AML-193 (cell line): ENCODE data around the gene CFAP119.
A peak's percentile ranks its signal among the peaks of the same experiment; 100 is the strongest.
"Not testable (repeated sequence)": the region's sequence is repeated elsewhere in the genome, so short reads cannot be mapped to it uniquely, and the experiment has no call there.

ENCODE experiments used
- DNase-seq, 2 experiments: peaks; one replicate each; lab custom pipeline; 2025; lab: John Stamatoyannopoulos, UW

The CFAP119 gene

DNA sequence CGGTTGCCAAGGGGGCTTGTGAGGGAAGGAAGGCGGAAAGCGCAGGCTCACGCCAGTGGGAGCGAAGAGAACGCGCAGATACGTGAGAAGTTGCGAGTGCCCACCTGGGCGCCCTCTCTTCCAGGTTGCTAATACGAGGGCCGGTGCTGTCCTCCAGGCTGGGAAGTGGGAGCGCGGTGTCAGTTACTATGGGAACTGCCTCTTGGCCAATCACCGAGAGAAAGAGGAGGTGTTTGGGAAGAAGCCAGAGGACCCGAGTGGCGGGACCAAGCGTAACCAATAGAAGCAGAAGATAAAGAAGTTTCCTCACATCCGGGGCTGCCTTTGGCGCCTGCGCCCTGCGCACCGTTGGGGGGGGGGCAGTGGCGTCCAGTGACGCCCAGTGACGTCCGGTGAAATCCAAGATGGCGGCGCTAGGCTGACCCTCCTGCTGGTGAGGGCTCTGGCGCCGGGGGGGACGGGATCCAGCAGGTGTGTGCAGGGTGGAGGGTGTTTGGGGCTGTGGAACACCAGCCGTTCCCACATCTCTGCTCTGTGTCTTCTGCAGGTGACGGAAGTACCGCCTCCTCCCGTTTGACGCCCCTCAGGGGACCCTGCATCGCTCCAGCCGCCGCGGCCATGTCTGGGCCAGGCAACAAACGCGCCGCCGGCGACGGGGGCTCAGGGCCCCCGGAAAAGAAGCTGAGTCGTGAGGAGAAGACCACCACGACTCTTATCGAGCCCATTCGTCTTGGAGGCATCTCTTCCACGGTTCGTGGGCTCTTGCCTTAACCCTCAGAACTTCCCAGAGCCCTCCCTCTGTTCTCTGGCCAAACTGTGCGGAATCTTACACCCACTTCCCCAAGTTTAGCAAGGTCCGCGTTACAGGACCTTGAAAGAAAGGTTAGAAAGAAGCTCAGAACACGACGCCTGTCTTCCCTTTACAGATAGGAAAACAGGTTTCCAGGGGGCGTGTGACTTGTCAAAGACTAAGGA lies at the start of gene CFAP119, which contains the start of gene RNF40:
Gene CFAP119 (minus strand): TSS at position 135 of the 975 bp plus-strand sequence. CDS start 314 bp downstream, outside the sequence.
Gene RNF40 (plus strand): TSS at position 395 of the 975 bp plus-strand sequence. CDS start 224 bp downstream, at position 619.
- peak; percentile 96 to 97 for DNase-seq

DNA sequence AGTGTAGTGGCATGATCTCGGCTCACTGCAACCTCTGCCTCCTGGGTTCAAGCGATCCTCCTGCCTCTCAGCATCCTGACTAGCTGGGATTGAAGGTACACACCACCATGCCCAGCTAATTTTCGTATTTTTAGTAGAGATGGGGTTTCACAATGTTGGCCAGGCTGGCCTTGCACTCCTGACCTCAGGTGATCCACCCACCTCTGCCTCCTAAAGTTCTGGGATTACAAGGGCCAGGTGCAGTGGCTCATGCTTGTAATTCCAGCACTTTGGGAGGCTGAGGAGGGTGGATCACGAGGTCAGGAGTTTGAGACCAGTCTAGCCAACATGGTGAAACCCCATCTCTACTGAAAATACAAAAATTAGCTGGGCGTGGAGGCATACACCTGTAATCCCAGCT lies 47.8 kb upstream of the CFAP119 start:
- not testable (repeated sequence) for DNase-seq

DNA sequence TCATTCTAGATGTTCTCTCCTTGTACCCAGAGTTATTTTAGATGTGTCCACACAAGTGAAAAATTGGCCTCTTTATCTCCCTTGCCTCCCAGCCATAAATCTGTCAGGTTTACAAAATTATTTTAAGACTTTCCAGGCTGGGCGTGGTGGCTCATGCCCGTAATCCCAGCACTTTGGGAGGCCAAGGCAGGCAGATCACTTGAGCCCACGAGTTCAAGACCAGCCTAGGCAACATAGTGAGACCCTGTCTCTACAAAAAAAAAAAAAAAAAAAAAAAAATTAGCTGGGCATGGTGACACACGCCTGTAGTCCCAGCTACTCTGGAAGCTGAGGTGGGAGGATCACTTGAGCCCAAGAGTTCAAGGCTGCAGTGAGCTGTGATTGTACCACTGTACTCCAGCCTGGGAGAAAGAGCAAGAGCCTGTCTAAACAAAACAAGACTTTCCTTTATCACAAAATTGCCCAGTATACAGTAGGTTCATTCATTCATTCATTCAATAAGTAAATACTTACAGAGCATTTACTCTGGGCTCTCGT lies 47.1 kb upstream of the CFAP119 start:
- not testable (repeated sequence) for DNase-seq

DNA sequence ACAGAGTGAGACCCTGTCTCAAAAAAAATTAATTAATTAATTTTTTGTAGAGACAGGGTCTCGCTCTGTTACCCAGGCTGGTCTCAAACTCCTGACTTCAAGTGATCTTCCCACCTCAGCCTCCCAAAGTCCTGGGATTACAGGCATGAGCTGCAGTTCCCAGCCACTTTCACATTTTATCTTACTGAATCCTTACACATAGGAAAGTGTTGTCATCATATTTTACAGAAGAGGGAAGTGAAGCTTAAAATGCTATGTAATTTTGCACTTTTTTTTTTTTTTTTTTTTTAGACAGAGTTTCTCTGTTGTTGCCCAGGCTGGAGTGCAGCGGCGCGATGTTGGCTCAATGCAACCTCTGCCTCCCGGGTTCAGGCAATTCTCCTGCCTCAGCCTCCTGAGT lies 46.3 kb upstream of the CFAP119 start:
- peak; percentile 22 to 33 for DNase-seq

DNA sequence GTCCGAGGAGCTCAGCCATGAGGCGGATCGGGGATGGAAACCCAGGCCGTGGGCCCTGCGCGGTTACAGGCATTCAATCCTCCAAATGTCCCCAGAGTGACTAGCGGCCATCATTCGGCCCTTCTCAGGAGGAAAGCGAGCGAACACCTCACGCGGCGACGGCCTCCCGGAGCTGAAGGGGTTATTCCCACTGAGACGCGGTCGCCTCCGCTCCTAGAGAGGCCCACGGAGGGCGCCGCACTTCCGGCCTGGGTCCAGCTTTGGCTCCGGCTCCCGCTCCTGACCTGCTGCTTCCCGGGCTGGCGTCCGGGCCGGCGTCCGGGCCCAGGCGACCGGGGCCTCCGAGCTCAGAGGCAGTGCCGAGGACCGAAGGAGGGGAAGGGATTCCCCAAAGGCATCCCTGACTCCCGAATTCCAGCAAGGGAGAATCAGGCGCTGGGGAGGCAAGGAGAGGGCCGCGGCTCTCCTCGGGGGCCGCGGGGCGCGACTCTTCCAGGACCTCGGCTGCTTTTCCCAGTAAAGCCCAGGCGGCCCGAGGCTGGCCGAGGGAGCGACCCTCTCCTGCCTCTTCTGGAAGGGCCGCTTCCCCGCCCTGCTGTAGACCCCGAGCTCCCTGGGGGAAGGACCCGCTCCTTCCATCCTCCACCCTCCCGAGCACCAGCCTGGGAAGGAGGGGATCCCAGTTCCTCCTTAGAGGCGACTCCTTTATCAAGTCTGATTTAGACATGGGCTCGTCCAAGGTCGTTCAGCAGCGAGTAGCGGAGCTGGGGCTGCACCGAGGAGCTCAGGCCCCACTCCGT lies 43.7 kb upstream of the CFAP119 start:
- DNase-seq, result peak; percentile 25 to 30

DNA sequence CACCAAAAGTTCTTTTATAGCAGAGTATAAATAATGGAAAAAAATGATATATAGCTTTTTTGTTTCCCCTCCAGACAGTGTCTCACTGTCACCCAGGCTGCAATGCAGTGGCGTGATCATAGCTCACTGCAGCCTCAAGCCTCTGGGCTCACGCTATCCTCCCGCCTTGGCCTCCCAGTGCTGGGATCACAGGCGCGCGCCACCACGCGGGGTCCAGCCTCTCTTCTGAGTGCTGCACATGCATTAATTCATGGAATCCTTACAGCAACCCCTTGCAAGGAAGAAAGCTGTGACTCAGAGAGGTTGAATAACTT lies 43.2 kb upstream of the CFAP119 start:
- DNase-seq, result no peak

DNA sequence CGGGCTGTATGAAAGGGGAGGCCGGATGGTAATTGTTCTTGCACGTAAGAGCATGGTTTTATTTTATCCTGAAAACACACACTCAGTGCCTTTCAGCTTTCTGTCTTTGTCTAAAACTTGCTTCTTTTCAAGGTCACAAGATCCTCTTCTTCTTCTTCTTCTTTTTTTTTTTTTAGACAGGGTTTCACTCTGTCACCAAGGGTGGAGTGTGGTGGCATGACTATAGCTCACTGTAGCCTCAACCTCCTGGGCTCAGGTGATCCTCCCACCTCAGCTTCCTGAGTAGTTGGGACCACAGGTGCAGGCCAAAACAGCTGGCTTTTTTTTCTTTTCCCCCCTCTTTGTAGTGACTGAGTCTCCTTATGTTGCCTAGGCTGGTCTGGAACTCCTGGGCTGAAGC lies 41.1 kb upstream of the CFAP119 start:
- DNase-seq, result no peak

DNA sequence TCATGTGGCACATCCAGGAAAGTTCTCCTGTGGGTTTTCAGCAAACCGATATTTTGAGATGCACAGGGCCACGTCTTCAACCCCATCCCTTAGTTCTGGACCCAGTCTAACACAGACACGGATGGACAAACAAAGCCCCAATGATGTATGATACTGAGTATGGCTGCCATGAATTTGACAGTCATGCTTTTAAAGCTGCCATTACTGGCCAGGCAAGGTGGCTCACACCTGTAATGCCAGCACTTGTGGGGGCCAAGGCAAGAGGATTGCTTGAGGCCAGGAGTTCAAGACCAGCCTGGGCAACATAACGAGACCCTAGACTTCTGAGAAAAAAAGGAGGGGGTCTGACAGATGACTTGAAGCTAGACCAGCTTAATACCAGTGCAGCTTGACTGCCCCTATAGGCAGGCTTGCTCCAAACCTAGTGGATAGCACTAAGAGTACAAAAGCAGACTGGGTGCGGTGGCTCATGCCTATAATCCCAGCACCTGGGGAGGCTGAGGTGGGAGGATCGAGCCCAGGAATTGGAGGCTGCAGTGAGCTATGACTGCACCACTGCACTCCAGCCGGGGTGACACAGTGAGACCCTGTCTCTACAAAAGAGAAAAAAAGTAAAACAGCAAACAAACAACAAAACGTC lies 35.9 kb upstream of the CFAP119 start:
- no peak for DNase-seq

DNA sequence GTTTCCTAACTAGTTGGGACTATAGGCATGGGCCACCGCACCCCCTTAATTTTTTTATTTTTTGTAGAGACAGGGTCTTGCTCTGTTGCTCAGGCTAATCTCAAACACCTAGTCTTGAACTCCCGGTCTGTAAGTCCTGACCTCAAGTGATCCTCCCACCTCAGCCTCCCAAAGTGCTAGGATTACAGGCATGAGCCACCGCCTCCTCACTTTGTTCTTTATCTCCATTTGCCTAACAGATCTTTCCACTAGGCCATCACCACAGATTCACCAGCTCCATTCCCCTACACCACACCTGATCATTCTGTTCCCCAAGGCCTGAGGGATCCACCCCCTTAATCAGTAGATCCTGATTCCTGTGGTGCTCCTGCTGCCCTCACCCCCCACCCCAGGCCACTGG lies 32.8 kb upstream of the CFAP119 start:
- DNase-seq, result no peak

DNA sequence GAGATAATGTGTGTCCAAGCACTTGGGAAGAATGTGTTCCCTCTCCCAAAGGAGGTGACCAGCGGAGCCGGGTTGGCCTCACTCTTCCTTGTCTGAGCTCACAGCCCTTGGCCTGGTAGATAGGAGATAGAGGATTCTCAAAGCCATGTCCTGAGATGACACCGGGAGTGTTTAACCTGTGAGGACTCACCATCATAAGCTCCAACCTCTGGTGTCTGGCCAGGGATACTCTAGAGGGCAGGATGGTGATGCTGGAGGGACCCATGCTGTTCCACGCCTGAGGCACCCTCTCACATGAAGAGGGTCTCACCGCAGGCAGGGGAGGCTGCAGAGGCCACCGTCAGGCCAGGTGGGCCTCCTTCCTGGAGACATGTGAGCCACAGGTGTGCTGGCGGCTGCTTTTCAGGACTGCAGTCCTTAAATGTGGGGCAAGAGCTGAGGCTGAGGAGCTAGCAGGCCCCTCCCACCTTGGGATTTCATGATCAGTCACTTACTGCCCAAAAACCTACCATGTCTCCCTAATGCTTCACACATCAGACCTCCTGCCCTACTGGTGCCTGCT lies 31.7 kb upstream of the CFAP119 start:
- no peak for DNase-seq

DNA sequence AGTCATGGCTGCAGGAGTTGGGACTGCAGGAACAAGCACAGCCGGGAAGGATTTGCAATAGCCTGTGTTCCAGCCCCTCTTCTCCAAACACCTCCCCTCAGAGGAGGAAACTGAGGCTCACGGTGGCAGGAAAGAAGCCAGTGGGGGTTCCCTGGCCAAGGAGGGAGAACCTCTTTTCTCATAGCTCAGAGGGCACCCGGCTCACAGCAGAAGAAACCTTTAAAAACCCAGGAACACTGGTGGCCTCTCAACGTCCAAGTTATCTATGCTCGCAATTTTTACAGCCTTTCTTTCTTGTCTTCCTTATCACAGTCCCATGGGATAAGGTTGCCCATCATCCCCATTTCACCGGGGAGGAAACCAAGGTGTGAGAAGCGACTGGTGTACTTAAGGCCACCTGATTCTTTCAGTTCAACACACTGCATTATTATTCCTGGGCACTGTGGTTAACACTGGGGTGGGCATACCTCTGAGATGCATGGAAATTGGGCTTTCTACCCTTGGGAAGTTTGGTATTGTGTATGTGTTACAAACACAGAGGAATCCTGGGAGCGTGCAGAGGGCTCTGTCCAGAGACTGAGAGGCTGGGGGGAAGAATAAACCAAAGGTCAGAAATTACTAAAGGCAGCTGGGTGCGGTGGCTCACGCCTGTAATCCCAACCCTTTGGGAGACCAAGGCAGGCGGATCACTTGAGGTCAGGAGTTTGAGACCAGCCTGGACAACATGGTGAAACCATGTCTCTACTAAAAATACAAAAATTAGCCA lies 25.9 kb upstream of the CFAP119 start:
- DNase-seq, result no peak

DNA sequence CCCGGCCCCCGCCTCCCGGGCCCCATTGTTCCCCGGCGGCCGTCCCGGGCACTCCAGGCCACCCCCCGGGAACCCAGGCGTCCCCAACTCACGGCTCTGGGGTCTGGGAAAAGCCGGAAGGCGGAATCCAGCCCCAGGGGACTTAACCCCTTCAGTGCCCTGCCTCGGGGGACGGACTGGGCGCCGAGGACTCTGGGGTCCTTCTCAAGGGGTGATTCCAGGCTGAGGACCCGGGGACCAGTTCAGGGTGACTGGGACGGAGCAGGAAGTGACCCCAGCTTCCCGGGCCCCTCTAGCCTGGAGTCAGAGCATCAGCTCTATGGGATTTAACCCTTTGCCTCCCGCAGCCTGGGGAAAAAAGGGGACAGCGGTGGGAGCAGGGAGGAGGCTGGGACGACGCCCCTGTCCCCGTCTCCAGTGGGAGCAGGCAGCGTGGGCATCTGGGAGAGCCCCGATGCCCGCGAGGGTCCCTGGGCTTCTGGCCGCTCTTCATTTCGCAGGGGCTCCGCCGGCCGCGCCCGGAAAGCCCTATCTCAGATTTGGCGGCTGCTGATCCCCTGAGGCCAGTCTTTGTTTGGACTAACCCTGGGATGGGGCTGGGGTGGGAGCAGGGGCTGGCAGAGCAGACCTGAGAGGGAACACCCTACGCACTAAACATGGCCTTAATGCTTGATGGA lies 25.2 kb upstream of the CFAP119 start, which contains the start of gene ZNF629:
Gene ZNF629 (minus strand): TSS at position 270 of the 677 bp plus-strand sequence. CDS start 2,723 bp downstream, outside the sequence.
- no peak for DNase-seq

DNA sequence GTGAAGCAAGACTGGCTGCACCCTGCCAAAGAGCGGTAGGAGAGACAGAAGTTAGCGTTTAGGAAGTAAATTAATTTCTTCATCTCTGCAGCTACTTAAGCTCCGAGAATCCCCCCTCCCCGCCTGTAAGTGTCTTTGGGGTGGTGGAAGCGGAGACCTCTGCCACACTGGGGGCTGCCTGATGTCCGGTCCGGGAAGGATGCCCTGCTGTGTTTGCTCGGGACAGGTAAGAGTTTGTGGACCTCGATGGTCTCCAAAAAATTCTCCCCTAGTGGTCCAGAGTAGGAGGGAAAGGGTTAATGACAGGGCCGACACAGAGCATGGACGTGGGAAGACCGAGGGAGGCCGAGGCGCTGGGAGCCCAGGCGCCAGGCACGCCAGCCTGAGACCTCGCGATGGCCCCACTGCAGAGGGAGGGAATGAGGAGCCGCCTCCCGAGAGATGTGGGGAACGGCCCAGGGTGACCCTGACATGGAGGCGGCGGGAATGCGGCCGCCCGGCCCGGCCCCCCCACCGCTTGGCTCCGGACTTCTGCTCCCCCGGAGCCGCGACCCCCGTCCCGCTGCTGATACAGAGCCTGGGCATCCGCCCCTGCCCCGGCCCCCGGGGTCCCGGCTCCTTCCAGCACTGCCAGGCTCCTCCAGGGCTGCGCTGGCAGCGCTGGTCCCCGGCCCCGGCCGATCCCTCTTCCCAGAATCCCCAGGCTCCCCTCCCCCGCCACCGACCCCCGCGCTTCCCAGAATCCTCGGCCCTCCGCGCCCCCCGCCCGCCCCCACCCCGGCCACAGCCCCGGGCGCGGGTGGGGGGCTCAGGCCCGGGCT lies 24.5 kb upstream of the CFAP119 start:
- no peak for DNase-seq

DNA sequence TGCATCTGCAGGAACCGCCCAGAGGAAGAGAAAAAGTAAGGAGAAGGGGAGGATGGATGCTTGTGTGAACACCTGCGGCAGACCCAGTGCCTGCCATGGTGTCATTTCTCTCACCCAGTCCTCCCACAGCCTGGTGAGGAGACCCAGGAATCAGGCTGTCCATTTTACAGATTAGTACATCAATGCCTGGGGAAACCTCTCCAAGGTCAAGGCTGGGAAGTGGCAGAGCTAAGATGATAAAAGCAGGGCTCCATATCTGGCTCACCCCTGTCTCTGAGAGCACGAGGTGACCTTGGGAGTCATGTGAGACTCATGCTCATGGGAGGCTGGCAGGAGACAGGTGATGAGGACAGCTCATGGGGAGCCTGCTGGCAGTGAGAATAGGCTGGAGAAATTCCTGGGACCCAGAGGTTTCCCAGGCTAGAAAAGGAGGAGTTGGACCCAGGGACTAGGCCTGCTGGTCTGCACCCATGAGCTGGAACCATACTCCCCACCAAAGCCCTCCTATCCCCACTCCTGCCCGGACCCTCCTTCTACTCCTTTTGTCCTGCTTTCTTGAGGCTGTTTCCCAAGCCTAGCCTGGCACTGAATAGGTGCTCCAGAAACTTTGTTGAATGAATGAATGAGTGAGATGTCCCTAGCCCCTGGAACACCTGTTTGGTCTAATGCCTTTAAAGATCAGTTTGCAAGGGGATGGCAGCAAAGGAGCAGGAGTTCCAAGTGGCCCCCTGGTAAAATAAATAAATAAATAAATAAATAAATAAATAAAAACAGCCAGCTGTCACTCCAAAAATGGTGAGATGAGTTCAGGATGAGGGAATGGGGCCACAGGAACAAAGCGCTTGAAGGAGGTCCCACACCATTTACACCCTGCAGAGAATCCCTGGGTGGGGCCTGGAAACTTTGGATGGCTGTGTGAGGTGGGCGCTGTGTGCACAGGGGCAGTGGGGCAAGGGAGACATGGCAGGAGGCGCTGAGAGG lies 23.6 kb upstream of the CFAP119 start:
- DNase-seq, result no peak

DNA sequence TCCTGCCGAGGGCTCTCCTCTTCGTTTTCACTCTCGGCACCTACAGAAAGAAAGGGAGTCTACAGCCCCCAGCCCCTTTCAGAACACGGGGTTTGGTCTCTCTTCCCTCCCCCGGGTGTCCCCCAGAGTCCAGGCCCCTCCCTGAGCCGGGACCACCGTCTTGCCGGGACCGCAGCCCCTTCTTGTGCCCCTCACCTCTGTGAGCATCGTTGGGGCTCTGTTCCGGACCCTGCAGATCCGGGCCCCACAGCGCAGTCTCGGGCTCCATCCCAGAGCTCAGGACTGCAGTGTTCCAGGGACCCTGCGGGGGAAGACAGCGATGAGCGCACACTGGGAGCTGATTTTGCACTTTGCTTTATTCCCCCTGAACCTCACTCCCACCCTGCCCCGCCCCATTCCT lies 22.4 kb upstream of the CFAP119 start:
- no peak for DNase-seq

DNA sequence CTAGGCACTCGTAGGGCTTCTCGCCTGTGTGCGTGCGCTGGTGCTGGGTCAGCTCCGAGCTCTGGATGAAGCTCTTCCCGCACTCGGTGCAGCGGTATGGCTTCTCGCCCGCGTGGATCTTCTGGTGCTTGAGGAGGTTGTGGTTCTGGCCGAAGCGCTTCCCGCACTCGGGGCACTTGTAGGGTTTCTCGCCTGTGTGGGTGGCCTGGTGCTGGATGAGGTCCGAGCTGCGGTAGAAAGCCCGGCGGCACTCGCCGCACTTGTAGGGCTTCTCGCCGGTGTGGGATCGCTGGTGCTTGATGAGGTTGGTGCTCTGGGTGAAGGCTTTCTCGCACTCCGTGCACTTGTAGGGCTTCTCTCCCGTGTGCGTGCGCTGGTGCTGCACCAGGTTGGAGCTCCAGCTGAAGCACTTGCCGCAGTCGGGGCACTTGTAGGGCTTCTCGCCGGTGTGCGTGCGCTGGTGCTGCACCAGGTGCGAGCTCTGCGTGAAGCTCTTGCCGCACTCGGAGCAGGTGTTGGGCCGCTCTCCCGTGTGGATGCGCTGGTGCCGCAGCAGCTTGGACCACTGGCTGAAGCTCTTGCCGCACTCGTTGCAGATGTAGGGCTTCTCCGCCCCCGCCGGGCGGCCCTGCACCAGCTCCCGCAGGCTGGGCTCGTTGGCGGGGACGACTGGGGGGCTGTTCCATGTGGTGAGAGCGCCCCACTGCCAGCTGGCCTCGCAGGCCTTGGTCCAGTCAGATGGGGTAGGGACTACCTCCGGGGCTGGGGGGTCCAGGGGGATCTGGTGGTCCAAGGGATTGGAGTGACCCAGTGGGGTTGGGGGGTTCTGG lies 21.6 kb upstream of the CFAP119 start:
- DNase-seq, result no peak
